HG03196 (cell line): ENCODE results near the gene PLXDC2.

Source experiments
- ATAC-seq: cut with Tn5 transposase; IDR thresholded peaks from one replicate; pipeline ENCODE4 v1.9.1; 2021; ENCODE audit not compliant: unreplicated experiment

PLXDC2 gene

GRCh38 chr10:19932806-19933371 lies 116.7 kb downstream of the PLXDC2 start:
- ATAC-seq: no peak

- no peak for ATAC-seq
Observed at GRCh38 chr10:19933772-19934171, 117.5 kb downstream of the PLXDC2 start.

DNA sequence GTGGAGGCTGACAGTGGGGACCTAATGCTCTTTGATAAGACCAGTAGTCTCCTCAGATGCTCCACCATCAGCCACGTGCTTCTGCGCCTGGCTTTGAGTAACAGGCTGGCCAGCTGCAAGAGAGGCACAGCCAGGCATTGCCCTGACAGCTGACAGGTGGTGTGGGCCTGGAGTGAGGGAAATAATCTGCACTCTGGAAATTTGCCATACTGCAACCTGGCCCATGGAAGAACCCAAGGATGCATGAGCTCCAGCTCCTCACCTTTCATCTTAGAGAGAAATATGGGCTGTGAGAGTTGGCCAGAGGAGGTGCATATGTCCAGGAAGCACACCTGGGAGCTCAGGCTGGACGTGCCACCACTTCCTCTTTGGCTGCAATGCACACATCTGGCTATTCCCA lies 118.9 kb downstream of the PLXDC2 start:
- ATAC-seq: no peak

GRCh38 chr10:19936289-19936688 lies 120.1 kb downstream of the PLXDC2 start:
- ATAC-seq: no peak

- no peak for ATAC-seq
Observed at GRCh38 chr10:19937989-19938388, 121.8 kb downstream of the PLXDC2 start.

DNA sequence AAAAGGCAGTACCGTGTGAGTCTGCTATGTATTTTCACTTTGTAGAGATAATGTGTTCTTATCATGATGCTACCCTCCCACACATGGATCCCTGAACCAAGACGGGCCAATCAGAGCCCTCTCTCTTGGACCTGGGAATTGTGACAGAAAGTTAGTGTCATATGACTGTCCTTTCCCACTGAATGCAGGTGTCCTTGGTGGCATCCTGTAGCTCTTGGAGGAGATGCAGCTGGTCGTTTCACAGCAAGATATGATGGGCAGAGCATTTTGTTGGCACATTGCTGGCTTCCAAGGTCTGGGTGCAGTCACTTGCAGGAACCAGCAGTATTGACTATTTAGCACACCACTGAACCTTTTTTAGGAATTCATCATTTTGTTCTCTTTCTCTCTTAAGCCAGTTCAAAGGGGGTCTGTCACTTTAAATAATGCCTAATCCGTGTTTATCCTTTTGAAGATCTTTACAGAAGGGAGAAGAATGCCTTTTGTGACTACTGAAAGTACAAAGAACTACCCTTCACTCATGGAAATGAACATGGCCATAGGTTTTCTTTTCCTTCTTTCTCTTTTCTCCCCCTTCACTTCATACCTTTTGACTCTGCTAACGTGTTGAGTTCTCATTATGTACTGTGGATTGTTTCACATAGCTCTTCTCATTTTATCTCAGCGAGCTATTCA lies 125.1 kb downstream of the PLXDC2 start:
- ATAC-seq: no peak

DNA sequence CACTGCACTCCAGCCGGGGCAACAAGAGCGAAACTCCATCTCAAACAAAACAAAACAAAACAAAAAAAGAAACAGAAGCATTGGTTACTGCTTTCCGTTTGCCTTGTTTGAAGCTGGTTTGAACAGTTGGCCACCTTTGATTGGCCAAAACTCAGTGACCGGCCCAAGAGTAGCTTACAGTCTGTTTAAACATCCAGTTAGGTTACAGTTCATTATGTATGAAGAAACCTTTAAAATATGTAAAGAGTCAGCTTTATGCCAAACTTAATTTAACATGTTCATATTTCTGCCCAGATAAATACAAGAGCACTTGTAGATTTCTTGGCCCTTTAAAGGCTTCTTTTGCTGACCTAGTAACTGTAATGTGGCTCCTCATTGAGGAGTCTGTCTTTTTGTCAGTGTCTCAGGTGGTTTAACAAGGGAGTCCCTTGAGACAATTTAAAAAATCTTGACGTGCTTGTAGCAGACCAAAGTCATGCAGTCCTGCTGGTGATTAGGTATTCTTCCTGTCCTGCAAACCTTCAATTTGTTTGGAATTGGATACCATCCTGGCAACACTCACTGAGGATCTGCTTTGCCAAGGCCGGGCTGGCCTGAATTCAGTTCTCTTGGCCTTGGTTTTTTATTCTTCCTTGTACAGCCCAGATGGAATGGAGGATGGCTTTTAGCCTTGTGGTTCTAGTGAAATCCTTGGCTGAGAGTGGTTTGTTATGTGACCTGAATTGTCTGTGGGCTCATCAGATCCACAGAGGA lies 128.9 kb downstream of the PLXDC2 start:
- ATAC-seq: no peak

- no peak for ATAC-seq
Observed at GRCh38 chr10:19946245-19946644, 130.0 kb downstream of the PLXDC2 start.

- ATAC-seq: no peak
Observed at GRCh38 chr10:19946791-19947190, 130.6 kb downstream of the PLXDC2 start.

- no peak for ATAC-seq
Observed at GRCh38 chr10:19947215-19947614, 131.0 kb downstream of the PLXDC2 start.

GRCh38 chr10:19947656-19948055 lies 131.4 kb downstream of the PLXDC2 start:
- ATAC-seq: no peak

GRCh38 chr10:19952224-19953010 lies 136.2 kb downstream of the PLXDC2 start:
- no peak for ATAC-seq

DNA sequence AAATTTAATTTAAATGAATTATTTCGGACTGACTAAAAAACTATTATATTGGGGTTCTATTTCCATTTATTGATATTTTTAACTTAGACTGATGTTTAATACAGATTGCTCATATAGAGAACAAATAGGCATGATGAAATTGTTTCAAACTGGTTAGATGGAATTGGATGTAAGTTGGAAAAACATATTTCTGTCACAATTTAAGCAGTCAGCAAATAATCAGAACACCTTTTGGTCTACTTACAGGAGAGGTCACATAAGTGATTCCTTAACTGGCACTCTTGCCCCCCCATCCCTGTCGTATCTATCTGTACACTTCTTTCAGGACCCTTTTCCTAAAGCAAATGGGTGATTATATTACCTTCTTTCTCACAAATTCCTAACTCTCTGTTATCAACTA lies 138.4 kb downstream of the PLXDC2 start:
- ATAC-seq: no peak

DNA sequence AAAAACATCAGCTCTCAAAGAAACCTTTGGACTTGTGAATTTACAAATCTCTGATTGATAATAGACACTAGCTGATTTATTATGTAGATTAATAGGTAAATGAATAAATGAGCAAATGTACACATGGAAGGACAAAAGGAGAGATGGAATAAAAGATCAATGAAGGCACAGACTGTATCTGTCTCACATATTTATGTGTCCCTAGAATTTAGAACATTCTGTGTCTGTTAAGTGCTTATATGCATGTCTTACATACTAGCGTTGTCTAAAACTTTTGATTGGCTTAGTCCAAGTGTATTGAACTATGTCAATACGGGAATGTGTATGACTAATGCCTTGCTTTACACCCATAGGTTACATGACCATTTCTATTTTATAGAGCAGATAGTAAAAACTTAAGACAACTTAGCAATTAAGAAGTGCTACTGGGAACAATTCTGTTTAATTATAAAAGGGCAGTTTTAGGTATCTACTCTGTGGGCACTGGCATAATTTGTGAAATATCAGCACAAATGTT lies 140.3 kb downstream of the PLXDC2 start:
- no peak for ATAC-seq

GRCh38 chr10:19958787-19959186 lies 142.6 kb downstream of the PLXDC2 start:
- peak; percentile 99 for ATAC-seq

GRCh38 chr10:19961076-19962053 lies 145.1 kb downstream of the PLXDC2 start:
- ATAC-seq: no peak

DNA sequence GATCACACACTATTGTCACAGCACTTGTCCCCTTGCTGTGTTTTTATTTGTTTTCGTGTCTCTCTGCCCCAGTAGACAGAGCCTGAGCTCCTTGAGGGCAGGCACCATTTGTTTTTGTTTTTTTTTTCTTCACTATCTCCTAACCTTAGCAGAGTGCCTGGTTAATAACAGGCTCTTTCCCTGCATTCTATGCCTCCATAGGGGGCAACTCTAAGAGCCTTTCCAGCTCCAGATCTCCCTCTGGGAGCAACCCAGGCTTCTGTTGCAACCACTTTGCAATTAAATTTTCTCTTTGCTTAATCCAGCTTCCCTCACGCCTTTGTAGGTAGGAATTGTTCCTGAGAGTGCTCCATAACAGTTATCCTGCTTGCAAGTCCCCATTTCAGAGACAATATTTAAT lies 148.4 kb downstream of the PLXDC2 start:
- ATAC-seq: no peak

DNA sequence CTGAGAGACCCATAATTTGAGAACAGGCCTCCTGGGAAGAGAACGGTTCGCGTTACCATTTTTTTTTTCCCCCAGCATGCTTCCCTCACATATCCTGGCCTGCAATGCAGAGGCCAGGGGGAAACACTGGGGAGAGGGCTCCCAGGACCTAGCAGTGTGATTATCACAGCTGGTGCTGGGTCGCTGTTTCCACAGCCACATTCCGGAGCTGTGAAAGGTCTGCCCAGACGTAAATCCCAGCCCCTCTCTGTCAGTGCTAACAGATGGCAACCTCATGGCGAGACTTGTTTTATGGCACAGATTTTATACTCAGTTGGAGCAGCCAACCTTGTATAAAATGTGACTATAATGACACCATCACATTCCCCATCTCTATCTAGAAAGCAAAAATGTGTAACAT lies 150.5 kb downstream of the PLXDC2 start:
- no peak for ATAC-seq

DNA sequence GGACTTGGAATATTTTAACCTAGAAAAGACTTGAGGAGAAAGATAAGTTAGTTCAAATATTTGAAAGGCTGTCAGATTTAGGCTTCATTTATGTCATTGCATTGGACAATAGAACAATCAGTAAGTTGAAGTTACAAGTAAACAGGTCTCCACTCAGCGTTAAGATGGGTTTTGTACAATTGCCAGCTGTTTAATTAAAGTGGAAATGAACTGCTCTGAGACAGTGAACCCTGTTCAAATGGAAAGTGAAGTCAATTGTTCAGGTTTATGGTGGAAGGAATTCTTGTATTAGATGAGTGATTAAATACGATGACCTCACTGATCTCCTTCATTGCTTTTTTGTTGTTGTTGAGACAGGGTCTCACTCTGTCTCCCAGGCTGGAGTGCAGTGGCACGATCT lies 151.7 kb downstream of the PLXDC2 start:
- no peak for ATAC-seq

DNA sequence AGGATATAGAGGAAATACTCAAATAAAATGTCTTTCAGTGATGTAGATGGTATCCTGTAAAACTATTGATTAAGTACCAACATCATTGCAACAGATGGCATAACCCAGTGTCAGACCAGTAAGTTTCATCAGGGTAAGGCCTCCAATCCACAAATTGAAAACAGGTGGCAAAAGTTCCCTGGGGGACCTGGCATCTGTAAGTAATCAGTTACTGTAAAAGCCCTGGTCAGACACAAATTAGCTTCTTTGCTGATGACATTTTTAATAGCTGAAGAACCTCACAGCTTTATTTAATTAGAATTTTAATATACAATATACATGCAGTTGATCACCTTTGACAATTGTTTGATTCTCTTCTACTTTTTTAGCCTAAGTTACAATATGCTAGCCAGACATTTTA lies 152.5 kb downstream of the PLXDC2 start:
- no peak for ATAC-seq
